GM12878 (cell line): ENCODE measurements around the gene NAXE. TPM values are rescaled to one million over a fixed set of nuclear protein-coding genes. Genes with fewer than 3 reads are reported as not detected.
A peak's percentile ranks its signal among the peaks of the same experiment; 100 is the strongest.

Experiments
- CBFB ChIP-seq: IDR thresholded peaks from 2 replicates; pipeline ENCODE4 v1.6.1; 2016; ENCODE audit warnings: antibody characterized with exemption, low read depth
- E2F4 ChIP-seq: IDR thresholded peaks from 2 replicates; pipeline ENCODE4 v1.6.1; 2012; ENCODE audit warnings: low read depth, low read length, improper control_type of control experiment
- E4F1 ChIP-seq: fragments of 450-650 bp; IDR thresholded peaks from 2 replicates; pipeline ENCODE4 v1.6.1; 2018; ENCODE audit warnings: borderline replicate concordance, mild to moderate bottlenecking; ENCODE audit not compliant: partially characterized antibody
- EZH2 ChIP-seq: IDR thresholded peaks from 2 replicates; pipeline ENCODE4 v1.6.1; 2012; ENCODE audit warnings: low read depth, mild to moderate bottlenecking, control low read depth, inconsistent platforms, low read length, borderline replicate concordance; ENCODE audit not compliant: control insufficient read depth
- JUNB ChIP-seq: IDR thresholded peaks from 2 replicates; pipeline ENCODE4 v1.6.1; 2016; ENCODE audit warnings: antibody characterized with exemption, mild to moderate bottlenecking
- MXI1 ChIP-seq: fragments of 150-350 bp; IDR thresholded peaks from 2 replicates; pipeline ENCODE4 v1.6.1; 2011; ENCODE audit warnings: low read depth, mild to moderate bottlenecking, inconsistent platforms, low read length, improper control_type of control experiment
- NBN ChIP-seq: fragments of 450-650 bp; IDR thresholded peaks from 2 replicates; pipeline ENCODE4 v1.6.1; 2016
- NFIC ChIP-seq: IDR thresholded peaks from 2 replicates; pipeline ENCODE4 v1.6.1; 2012; ENCODE audit warnings: low read depth, mild to moderate bottlenecking, inconsistent platforms, low read length, moderate library complexity
- PKNOX1 ChIP-seq: fragments of 450-650 bp; IDR thresholded peaks from 2 replicates; pipeline ENCODE4 v1.6.1; 2016; ENCODE audit warnings: mild to moderate bottlenecking
- POU2F2 ChIP-seq: IDR thresholded peaks from 3 replicates; pipeline ENCODE4 v1.6.1; 2011; ENCODE audit warnings: low read depth, mild to moderate bottlenecking, low read length, borderline replicate concordance
- RELA ChIP-seq: fragments of 450-650 bp; IDR thresholded peaks from 2 replicates; pipeline ENCODE4 v1.8.0; 2014; ENCODE audit warnings: borderline replicate concordance; ENCODE audit not compliant: partially characterized antibody
- REST ChIP-seq: IDR thresholded peaks from 2 replicates; pipeline ENCODE4 v1.6.1; 2012; ENCODE audit warnings: mild to moderate bottlenecking, low read depth, low read length
- SIX5 ChIP-seq: IDR thresholded peaks from 2 replicates; pipeline ENCODE4 v1.6.1; 2011; ENCODE audit warnings: mild to moderate bottlenecking, low read depth, low read length, moderate library complexity; ENCODE audit not compliant: severe bottlenecking
- TCF3 ChIP-seq: IDR thresholded peaks from 2 replicates; pipeline ENCODE4 v1.6.1; 2012; ENCODE audit warnings: low read depth, mild to moderate bottlenecking, low read length, borderline replicate concordance; ENCODE audit not compliant: insufficient read depth
- USF1 ChIP-seq: IDR thresholded peaks from 2 replicates; pipeline ENCODE4 v1.6.1; 2011; ENCODE audit warnings: borderline replicate concordance, low read depth, mild to moderate bottlenecking, moderate library complexity, mixed read lengths, low read length; ENCODE audit not compliant: insufficient read depth; ENCODE audit errors: extremely low read length
- YY1 ChIP-seq: IDR thresholded peaks from 2 replicates; pipeline ENCODE4 v1.6.1; 2011; ENCODE audit warnings: low read depth, mild to moderate bottlenecking, low read length
- polyA plus RNA-seq, 11 experiments: library from polyadenylated mRNA; depleted of rRNA in 4 of 11; unstranded in 6 of 11; stranded (reverse) in 5 of 11; fragments of >200 nt; fragmentation: Nextera tagmentation in 4 of 11; fragmentation: Illumina TruSeq in 1 of 11; extraction: Ambion mirVana in 4 of 11; extraction: Trizol in 1 of 11; gene quantifications; 1 replicate in 1 of 11; 2 replicates in 10 of 11; pipeline versions ENCODE4 v1.2.1 to v1.2.3, GENCODE V29; 2011 to 2016; ENCODE audit warnings: inconsistent platforms in 2 of 11, missing spikeins in 2 of 11, low read depth in 1 of 11
- total RNA-seq, 4 experiments: library from RNA; depleted of rRNA in 3 of 4; stranded (reverse); fragments of >200 nt in 3 of 4; fragmentation: Illumina TruSeq in 1 of 4; extraction: Trizol in 1 of 4; gene quantifications; 2 replicates each; pipeline versions ENCODE4 v1.2.1 to v1.2.3, GENCODE V29; 2013 to 2021
- TF ChIP-seq, protein P1 (sequence below): IDR thresholded peaks from 2 replicates; pipeline ENCODE4 v1.6.1; 2012; ENCODE audit warnings: low read depth, low read length, improper control_type of control experiment

The NAXE gene
- total and polyA plus RNA-seq, 10 of the 15 experiments (the other 5 are each of a cell fraction or from before 2014, with no cell fraction given): 17.8 to 93.3 (median 68.8) TPM

DNA sequence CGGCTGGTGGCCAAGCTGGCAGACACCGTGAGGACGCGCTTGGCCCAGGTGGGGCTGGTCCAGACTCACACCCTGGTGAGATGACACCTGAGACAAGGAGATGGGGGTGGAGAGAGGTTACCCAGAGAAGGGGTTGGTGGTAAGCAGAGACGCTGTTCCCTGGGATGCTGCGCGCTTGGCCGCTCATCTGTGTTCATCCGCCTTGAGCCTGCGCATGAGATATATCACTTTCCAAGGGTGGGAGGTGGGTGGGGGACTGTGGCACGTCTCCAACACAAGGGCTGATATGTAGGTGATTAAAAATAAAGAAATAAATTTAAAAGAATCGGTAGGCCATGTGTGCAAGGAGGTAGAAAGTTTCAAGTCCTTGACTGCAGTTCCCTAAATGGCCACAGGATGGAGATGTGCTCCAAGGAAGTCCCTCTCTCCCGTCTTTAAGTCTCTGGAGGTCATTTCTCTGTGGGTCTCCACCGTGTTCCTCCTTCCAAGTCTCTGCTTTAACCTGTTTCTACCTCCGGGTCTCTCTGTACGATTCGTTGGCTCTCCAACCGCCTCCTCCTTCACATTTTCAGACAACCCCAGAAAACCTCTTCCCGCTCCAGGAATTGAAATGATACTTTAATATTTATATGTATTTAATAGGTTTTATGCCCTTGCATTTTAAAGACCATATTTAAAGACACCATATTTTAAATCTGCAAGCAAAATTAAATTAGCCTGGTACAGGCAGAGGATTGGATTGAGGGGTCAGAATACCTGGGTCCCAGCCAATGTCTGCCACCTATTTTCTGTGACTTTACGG is 7.6 kb upstream of the NAXE start (continued):
- TF ChIP-seq EZH2 (no peak), POU2F2 (no peak), YY1 (peak; percentile 52; the same call in 1 of the 2 replicates), PKNOX1 (no peak), CBFB (no peak), REST (no peak), NFIC (no peak), NBN (no peak), RELA (no peak), JUNB (no peak), E4F1 (no peak), E2F4 (no peak), MXI1 (no peak), SIX5 (no peak), USF1 (no peak), TCF3 (no peak)
- TF ChIP-seq, protein P1, sequence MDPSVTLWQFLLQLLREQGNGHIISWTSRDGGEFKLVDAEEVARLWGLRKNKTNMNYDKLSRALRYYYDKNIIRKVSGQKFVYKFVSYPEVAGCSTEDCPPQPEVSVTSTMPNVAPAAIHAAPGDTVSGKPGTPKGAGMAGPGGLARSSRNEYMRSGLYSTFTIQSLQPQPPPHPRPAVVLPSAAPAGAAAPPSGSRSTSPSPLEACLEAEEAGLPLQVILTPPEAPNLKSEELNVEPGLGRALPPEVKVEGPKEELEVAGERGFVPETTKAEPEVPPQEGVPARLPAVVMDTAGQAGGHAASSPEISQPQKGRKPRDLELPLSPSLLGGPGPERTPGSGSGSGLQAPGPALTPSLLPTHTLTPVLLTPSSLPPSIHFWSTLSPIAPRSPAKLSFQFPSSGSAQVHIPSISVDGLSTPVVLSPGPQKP: no peak
